Measurements from ENCODE around the gene GOLT1B. TPM values are rescaled to one million over a fixed set of nuclear protein-coding genes. Genes with fewer than 3 reads are reported as not detected.

GOLT1B gene
- total RNA-seq, 1 experiment from 2014 or later = 58.6 TPM

- no peak for DNase-seq (ENCODE audit: unreplicated experiment)
- POLR2A ChIA-PET = interaction anchor here (0.9 to 4.2 kb wide), 6 partner anchors 17 to 240 kb away, joined by 3 to 54 read pairs (median 20); partner anchors contain the start of genes LDHB and SPX
- Mint-ChIP-seq H3K36me3 (ENCODE audit: insufficient read depth, unreplicated experiment) (peaks cover 15% of the 10 kb centered on the region), H3K27me3 (ENCODE audit: insufficient read depth, unreplicated experiment) (no peaks in the 10 kb centered on the region), H3K27ac (ENCODE audit: low read depth, unreplicated experiment) (no peak overlapping the region), H3K9me3 (ENCODE audit: unreplicated experiment) (no peaks in the 10 kb centered on the region), H3K4me1 (ENCODE audit: insufficient read depth, unreplicated experiment) (peaks cover 13% of the 10 kb centered on the region), H3K4me3 (ENCODE audit: unreplicated experiment) (no peak overlapping the region)
- CTCF ChIA-PET = interaction anchor here (0.6 to 1.3 kb wide), 3 partner anchors 22 to 487 kb away, joined by 3 to 5 read pairs (median 4); no protein-coding TSS in a partner anchor
- intact Hi-C loops (cut with micrococcal nuclease) = no loop called here
- BruUV-seq (replicated peaks) = TSS peak; percentile 39
- TF ChIP-seq, protein P1, sequence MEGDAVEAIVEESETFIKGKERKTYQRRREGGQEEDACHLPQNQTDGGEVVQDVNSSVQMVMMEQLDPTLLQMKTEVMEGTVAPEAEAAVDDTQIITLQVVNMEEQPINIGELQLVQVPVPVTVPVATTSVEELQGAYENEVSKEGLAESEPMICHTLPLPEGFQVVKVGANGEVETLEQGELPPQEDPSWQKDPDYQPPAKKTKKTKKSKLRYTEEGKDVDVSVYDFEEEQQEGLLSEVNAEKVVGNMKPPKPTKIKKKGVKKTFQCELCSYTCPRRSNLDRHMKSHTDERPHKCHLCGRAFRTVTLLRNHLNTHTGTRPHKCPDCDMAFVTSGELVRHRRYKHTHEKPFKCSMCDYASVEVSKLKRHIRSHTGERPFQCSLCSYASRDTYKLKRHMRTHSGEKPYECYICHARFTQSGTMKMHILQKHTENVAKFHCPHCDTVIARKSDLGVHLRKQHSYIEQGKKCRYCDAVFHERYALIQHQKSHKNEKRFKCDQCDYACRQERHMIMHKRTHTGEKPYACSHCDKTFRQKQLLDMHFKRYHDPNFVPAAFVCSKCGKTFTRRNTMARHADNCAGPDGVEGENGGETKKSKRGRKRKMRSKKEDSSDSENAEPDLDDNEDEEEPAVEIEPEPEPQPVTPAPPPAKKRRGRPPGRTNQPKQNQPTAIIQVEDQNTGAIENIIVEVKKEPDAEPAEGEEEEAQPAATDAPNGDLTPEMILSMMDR (IDR thresholded peaks at IDR 0.05; ENCODE audit: unreplicated experiment) = no peak
Measured at GRCh38 chr12:21502872-21503271, 1.3 kb downstream of the GOLT1B start.

DNA sequence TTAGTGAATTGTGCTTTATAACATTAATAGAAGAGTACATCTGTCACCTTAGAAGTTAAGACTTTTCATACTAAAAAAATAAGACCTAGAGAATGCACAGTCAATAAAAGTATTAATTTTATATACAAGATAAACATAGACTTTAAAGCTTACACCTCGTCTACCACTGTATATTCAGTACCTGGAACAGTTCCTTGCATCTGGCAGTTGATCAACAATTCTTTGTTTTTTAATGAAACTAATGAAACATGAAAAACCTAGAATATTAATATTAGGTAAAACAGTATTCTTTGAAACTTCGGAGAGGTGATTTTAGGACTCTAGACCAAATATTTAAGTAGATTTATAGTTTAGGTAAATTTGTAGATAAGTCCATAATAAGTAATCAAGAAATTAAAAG is 4.3 kb downstream of the GOLT1B start:
- BruUV-seq (replicated peaks) = no TSS peak
- POLR2A ChIA-PET = interaction anchor here (0.9 to 2.1 kb wide), 2 partner anchors 21 to 37 kb away, joined by 3 to 9 read pairs; partner anchors contain the start of gene SPX
- TF ChIP-seq, protein P1 (IDR thresholded peaks at IDR 0.05; ENCODE audit: unreplicated experiment) = no peak
- Mint-ChIP-seq H3K9me3 (ENCODE audit: unreplicated experiment) (no peaks in the 10 kb centered on the region), H3K27me3 (ENCODE audit: insufficient read depth, unreplicated experiment) (no peaks in the 10 kb centered on the region), H3K36me3 (ENCODE audit: insufficient read depth, unreplicated experiment) (peaks cover 31% of the 10 kb centered on the region), H3K27ac (ENCODE audit: low read depth, unreplicated experiment) (no peak overlapping the region), H3K4me1 (ENCODE audit: insufficient read depth, unreplicated experiment) (peaks cover 13% of the 10 kb centered on the region), H3K4me3 (ENCODE audit: unreplicated experiment) (no peak overlapping the region)
- no peak for DNase-seq (ENCODE audit: unreplicated experiment)
- CTCF ChIA-PET = interaction anchor here (0.6 to 1.3 kb wide), 2 partner anchors 21 to 29 kb away, joined by 3 to 4 read pairs; partner anchors contain the start of gene SPX
- intact Hi-C loops (cut with micrococcal nuclease) = no loop called here

- ChIA-PET CTCF (interaction anchor here (0.6 kb wide), 2 partner anchors 12 to 67 kb away, joined by 3 read pairs; no protein-coding TSS in a partner anchor), POLR2A (interaction anchor here (0.6 to 1.6 kb wide), 3 partner anchors 11 to 103 kb away, joined by 3 to 5 read pairs (median 3); no protein-coding TSS in a partner anchor)
- H3K4me3 Mint-ChIP-seq (ENCODE audit: unreplicated experiment) = no peak overlapping the region
- H3K36me3 Mint-ChIP-seq (ENCODE audit: insufficient read depth, unreplicated experiment) = peaks cover 41% of the 10 kb centered on the region
- intact Hi-C loops (cut with micrococcal nuclease) = no loop called here
- TF ChIP-seq, protein P1 (IDR thresholded peaks at IDR 0.05; ENCODE audit: unreplicated experiment) = no peak
- H3K27ac Mint-ChIP-seq (ENCODE audit: low read depth, unreplicated experiment) = no peak overlapping the region
- BruUV-seq (replicated peaks) = no TSS peak
- DNase-seq (ENCODE audit: unreplicated experiment) = no peak
- no peaks in the 10 kb centered on the region for H3K27me3 Mint-ChIP-seq (ENCODE audit: insufficient read depth, unreplicated experiment)
- H3K9me3 Mint-ChIP-seq (ENCODE audit: unreplicated experiment) = no peaks in the 10 kb centered on the region
- peaks cover 13% of the 10 kb centered on the region for H3K4me1 Mint-ChIP-seq (ENCODE audit: insufficient read depth, unreplicated experiment)
Measured at GRCh38 chr12:21507849-21508248, 6.3 kb downstream of the GOLT1B start.

DNA sequence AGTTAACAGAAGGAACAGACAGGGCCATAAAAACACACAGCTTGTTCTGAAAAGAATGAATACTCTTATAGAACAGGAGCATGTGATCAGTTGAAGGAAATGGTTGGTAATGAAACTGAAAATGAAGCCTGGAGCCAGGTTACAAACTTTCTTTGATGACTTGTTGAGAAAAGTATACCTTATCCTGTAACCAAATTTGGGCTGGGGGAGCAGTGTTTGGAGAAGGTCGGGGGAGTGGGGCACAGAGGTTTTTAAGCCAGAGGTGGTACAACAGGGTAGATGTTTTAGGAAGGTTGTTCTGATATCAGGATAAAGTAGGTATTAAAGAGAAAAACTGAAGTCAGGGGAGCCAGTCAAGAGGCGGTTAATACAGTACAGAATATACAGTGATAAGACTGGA is 8.2 kb downstream of the GOLT1B start:
- Mint-ChIP-seq H3K27me3 (ENCODE audit: insufficient read depth, unreplicated experiment) (no peaks in the 10 kb centered on the region), H3K9me3 (ENCODE audit: unreplicated experiment) (no peaks in the 10 kb centered on the region), H3K27ac (ENCODE audit: low read depth, unreplicated experiment) (peak overlapping the region; percentile 43), H3K4me1 (ENCODE audit: insufficient read depth, unreplicated experiment) (peaks cover 6% of the 10 kb centered on the region), H3K4me3 (ENCODE audit: unreplicated experiment) (no peak overlapping the region), H3K36me3 (ENCODE audit: insufficient read depth, unreplicated experiment) (peaks cover 52% of the 10 kb centered on the region)
- DNase-seq (ENCODE audit: unreplicated experiment) = no peak
- POLR2A ChIA-PET = interaction anchor here (0.7 to 1.4 kb wide), 4 partner anchors 8 to 1051 kb away, joined by 3 to 8 read pairs (median 4); partner anchors contain the start of genes GOLT1B and RECQL
- no TSS peak for BruUV-seq (replicated peaks)
- intact Hi-C loops (cut with micrococcal nuclease) = no loop called here
- TF ChIP-seq, protein P1 (IDR thresholded peaks at IDR 0.05; ENCODE audit: unreplicated experiment) = no peak
- CTCF ChIA-PET = no interaction called here
